Adrenal gland (tissue), 5 donors: Measurements from ENCODE around the gene RUNX3.

ENCODE experiments used
- CTCF ChIP-seq, 6 experiments: fragments of 450-650 bp in 4 of 6; fragments of 200-600 bp in 2 of 6; sonication (generic) in 1 of 6; IDR thresholded peaks; 1 replicate in 5 of 6; 2 replicates in 1 of 6; pipeline versions ENCODE4 v1.5.1 to v1.8.0; 2016 to 2021; ENCODE audit warnings: antibody characterized with exemption in 6 of 6, mild to moderate bottlenecking in 2 of 6, moderate library complexity in 1 of 6
- POLR2A ChIP-seq, 2 donors: fragments of 450-650 bp; IDR thresholded peaks; one replicate each; pipeline ENCODE4 v1.6.1; 2017; ENCODE audit warnings: antibody characterized with exemption in 2 of 2, mild to moderate bottlenecking in 2 of 2, moderate library complexity in 1 of 2
- donor health status: DM: no; HTN: no; CAD: no.

- TF ChIP-seq POLR2A (IDR thresholded peaks at IDR 0.05) = no peak
- TF ChIP-seq CTCF (IDR thresholded peaks at IDR 0.05) = no peak
Measured at GRCh38 chr1:24963943-24964693, 34.0 kb upstream of the RUNX3 start.
